Tibial nerve (tissue), 4 donors: ENCODE measurements around the gene G6PC2. TPM values are rescaled to one million over a fixed set of nuclear protein-coding genes. Genes with fewer than 3 reads are reported as not detected.

Experiments used
- DNase-seq, 2 donors: peaks; one replicate each; pipeline ENCODE4 v3.0.0-alpha.2; 2019; ENCODE audit warnings: low spot score in 2 of 2
- H3K27ac ChIP-seq, 4 donors: fragments of 200-600 bp; sonication (generic) in 3 of 4; one replicate each; pipeline ENCODE4 v1.5.1; 2017 to 2019; ENCODE audit warnings: mild to moderate bottlenecking in 1 of 4
- H3K27me3 ChIP-seq, 2 donors: fragments of 200-600 bp; sonication (generic) in 1 of 2; one replicate each; pipeline versions ENCODE4 v1.5.1 to v1.6.0; 2017 to 2019
- H3K36me3 ChIP-seq, 3 donors: fragments of 200-600 bp; sonication (generic); one replicate each; pipeline ENCODE4 v1.5.1; 2018 to 2019
- H3K4me1 ChIP-seq, 4 donors: fragments of 200-600 bp; sonication (generic) in 3 of 4; one replicate each; pipeline ENCODE4 v1.5.1; 2017 to 2019
- H3K4me3 ChIP-seq, 4 donors: fragments of 200-600 bp; sonication (generic) in 3 of 4; one replicate each; pipeline ENCODE4 v1.5.1; 2017 to 2019; ENCODE audit warnings: mild to moderate bottlenecking in 1 of 4, moderate library complexity in 1 of 4
- H3K9me3 ChIP-seq, 4 donors: fragments of 200-600 bp; sonication (generic) in 3 of 4; one replicate each; pipeline ENCODE4 v1.5.1; 2017 to 2019
- CTCF ChIP-seq, 5 experiments: fragments of 200-600 bp in 3 of 5; fragments of 450-650 bp in 2 of 5; sonication (generic) in 3 of 5; IDR thresholded peaks; one replicate each; pipeline ENCODE4 v1.5.1; 2016 to 2019; ENCODE audit warnings: antibody characterized with exemption in 5 of 5, mild to moderate bottlenecking in 3 of 5, moderate library complexity in 2 of 5
- EP300 ChIP-seq, 2 donors: sonication (generic); formaldehyde crosslinking; IDR thresholded peaks; one replicate each; pipeline ENCODE4 v1.6.1; 2017; ENCODE audit warnings: antibody characterized with exemption in 2 of 2, mild to moderate bottlenecking in 1 of 2
- POLR2A ChIP-seq, 2 donors: fragments of 450-650 bp; IDR thresholded peaks; one replicate each; pipeline ENCODE4 v1.6.1; 2017; ENCODE audit warnings: antibody characterized with exemption in 2 of 2, mild to moderate bottlenecking in 2 of 2, moderate library complexity in 2 of 2
- WGBS, 2 donors: methylation state at CpG; one replicate each; pipeline ENCODE4 v1.1.5; 2018; 5-methylcytosine and 5-hydroxymethylcytosine counted together
- total RNA-seq, 4 donors: library from RNA; depleted of rRNA; stranded (reverse); fragments of >200 nt; gene quantifications; one replicate each; pipeline ENCODE4 v1.1.0, GENCODE V29; 2016

G6PC2 gene
- total RNA-seq, 4 donors from 2014 or later = not detected

GRCh38 chr2:168939061-168939460 lies 38.0 kb downstream of the G6PC2 start:
- WGBS, 2 donors = 91 to 92% methylated on average over 1 of the region's 1 CpG
- Histone ChIP-seq H3K9me3 (no peaks in the 10 kb centered on the region), H3K36me3 (no peaks in the 10 kb centered on the region), H3K27me3 (no peaks in the 10 kb centered on the region), H3K4me1 (no peaks in the 10 kb centered on the region), H3K4me3 (no peak overlapping the region), H3K27ac (no peak overlapping the region)
- DNase-seq = no peak
- TF ChIP-seq POLR2A (IDR thresholded peaks at IDR 0.05) (no peak), EP300 (IDR thresholded peaks at IDR 0.05) (no peak), CTCF (IDR thresholded peaks at IDR 0.05) (no peak)

- DNase-seq = no peak
- H3K4me3 ChIP-seq = no peak overlapping the region
- H3K27ac ChIP-seq = no peak overlapping the region
- no peaks in the 10 kb centered on the region for H3K4me1 ChIP-seq
- no peaks in the 10 kb centered on the region for H3K9me3 ChIP-seq
- TF ChIP-seq POLR2A (IDR thresholded peaks at IDR 0.05) (no peak), EP300 (IDR thresholded peaks at IDR 0.05) (no peak), CTCF (IDR thresholded peaks at IDR 0.05) (no peak)
- no peaks in the 10 kb centered on the region for H3K27me3 ChIP-seq
- H3K36me3 ChIP-seq = no peaks in the 10 kb centered on the region
- 89 to 91% methylated on average over 4 of the region's 4 CpGs for WGBS, 2 donors
Measured at GRCh38 chr2:168939918-168940317, 38.8 kb downstream of the G6PC2 start.

GRCh38 chr2:168941297-168941696 lies 40.2 kb downstream of the G6PC2 start:
- H3K27me3 ChIP-seq = no peaks in the 10 kb centered on the region
- H3K4me3 ChIP-seq = no peak overlapping the region
- TF ChIP-seq EP300 (IDR thresholded peaks at IDR 0.05) = no peak
- no peak for TF ChIP-seq POLR2A (IDR thresholded peaks at IDR 0.05)
- no peak for TF ChIP-seq CTCF (IDR thresholded peaks at IDR 0.05)
- no peaks in the 10 kb centered on the region for H3K36me3 ChIP-seq
- no peak for DNase-seq
- no peak overlapping the region for H3K27ac ChIP-seq
- H3K9me3 ChIP-seq = no peaks in the 10 kb centered on the region
- no peaks in the 10 kb centered on the region for H3K4me1 ChIP-seq

- no peaks in the 10 kb centered on the region for H3K9me3 ChIP-seq
- no peaks in the 10 kb centered on the region for H3K27me3 ChIP-seq
- no peak for DNase-seq
- no peak overlapping the region for H3K27ac ChIP-seq
- 84 to 86% methylated on average over 3 of the region's 3 CpGs for WGBS, 2 donors
- TF ChIP-seq EP300 (IDR thresholded peaks at IDR 0.05) = no peak
- no peak for TF ChIP-seq POLR2A (IDR thresholded peaks at IDR 0.05)
- TF ChIP-seq CTCF (IDR thresholded peaks at IDR 0.05) = no peak
- no peaks in the 10 kb centered on the region for H3K4me1 ChIP-seq
- no peaks in the 10 kb centered on the region for H3K36me3 ChIP-seq
- no peak overlapping the region for H3K4me3 ChIP-seq
Measured at GRCh38 chr2:168944065-168944464, 43.0 kb downstream of the G6PC2 start.

GRCh38 chr2:168945508-168945907 lies 44.4 kb downstream of the G6PC2 start:
- Histone ChIP-seq H3K4me3 (no peak overlapping the region), H3K27ac (no peak overlapping the region), H3K27me3 (no peaks in the 10 kb centered on the region), H3K4me1 (no peaks in the 10 kb centered on the region), H3K9me3 (no peaks in the 10 kb centered on the region), H3K36me3 (no peaks in the 10 kb centered on the region)
- WGBS, 2 donors = 35 to 60% methylated on average over 4 of the region's 4 CpGs
- DNase-seq = no peak
- TF ChIP-seq CTCF (IDR thresholded peaks at IDR 0.05) (no peak), EP300 (IDR thresholded peaks at IDR 0.05) (no peak), POLR2A (IDR thresholded peaks at IDR 0.05) (no peak)
